ENCODE measurements around the gene METAP1.
A peak's percentile ranks its signal among the peaks of the same experiment; 100 is the strongest.

Gene METAP1

GRCh38 chr4:99029018-99029735, 33.7 kb downstream of the METAP1 start:
- Histone ChIP-seq H3K27me3 (ENCODE audit: control insufficient read depth, insufficient read depth, low read length) (no peaks in the 10 kb centered on the region), H3K4me1 (ENCODE audit: control insufficient read depth, insufficient read depth, low read length) (no peaks in the 10 kb centered on the region), H3K4me3 (ENCODE audit: low read length) (no peak overlapping the region), H3K36me3 (ENCODE audit: insufficient read depth, low read length) (peaks cover 11% of the 10 kb centered on the region), H3K9ac (ENCODE audit: low read depth, low read length) (no peak overlapping the region), H3K9me3 (replicated peaks; ENCODE audit: low read length) (no peaks in the 10 kb centered on the region), H3K4me2 (ENCODE audit: low read length) (no peak overlapping the region)

GRCh38 chr4:99029852-99030251, 34.3 kb downstream of the METAP1 start:
- Histone ChIP-seq H3K9me3 (replicated peaks; ENCODE audit: low read length) (no peaks in the 10 kb centered on the region), H3K27me3 (ENCODE audit: control insufficient read depth, insufficient read depth, low read length) (no peaks in the 10 kb centered on the region), H3K36me3 (ENCODE audit: insufficient read depth, low read length) (peaks cover 11% of the 10 kb centered on the region), H3K9ac (ENCODE audit: low read depth, low read length) (no peak overlapping the region), H3K4me1 (ENCODE audit: control insufficient read depth, insufficient read depth, low read length) (no peaks in the 10 kb centered on the region), H3K4me3 (ENCODE audit: low read length) (no peak overlapping the region), H3K4me2 (ENCODE audit: low read length) (no peak overlapping the region)

GRCh38 chr4:99033956-99034355, 38.4 kb downstream of the METAP1 start:
- Histone ChIP-seq H3K4me1 (ENCODE audit: control insufficient read depth, insufficient read depth, low read length) (no peaks in the 10 kb centered on the region), H3K4me3 (ENCODE audit: low read length) (no peak overlapping the region), H3K9me3 (replicated peaks; ENCODE audit: low read length) (peaks cover 3% of the 10 kb centered on the region), H3K9ac (ENCODE audit: low read depth, low read length) (no peak overlapping the region), H3K4me2 (ENCODE audit: low read length) (no peak overlapping the region), H3K36me3 (ENCODE audit: insufficient read depth, low read length) (peaks cover 15% of the 10 kb centered on the region), H3K27me3 (ENCODE audit: control insufficient read depth, insufficient read depth, low read length) (no peaks in the 10 kb centered on the region)

GRCh38 chr4:99038213-99038612, 42.7 kb downstream of the METAP1 start:
- H3K4me1 ChIP-seq (ENCODE audit: control insufficient read depth, insufficient read depth, low read length): no peaks in the 10 kb centered on the region

GRCh38 chr4:99043346-99043745, 47.8 kb downstream of the METAP1 start:
- no peak overlapping the region for H3K4me2 ChIP-seq (ENCODE audit: low read length)
- H3K4me1 ChIP-seq (ENCODE audit: control insufficient read depth, insufficient read depth, low read length): no peaks in the 10 kb centered on the region
- H3K4me3 ChIP-seq (ENCODE audit: low read length): no peak overlapping the region
- H3K36me3 ChIP-seq (ENCODE audit: insufficient read depth, low read length): peaks cover 15% of the 10 kb centered on the region
- H3K9ac ChIP-seq (ENCODE audit: low read depth, low read length): no peak overlapping the region
- H3K9me3 ChIP-seq (replicated peaks; ENCODE audit: low read length): peaks cover 4% of the 10 kb centered on the region
- no peaks in the 10 kb centered on the region for H3K27me3 ChIP-seq (ENCODE audit: control insufficient read depth, insufficient read depth, low read length)

More at GRCh38 chr4:99038213-99038612, 42.7 kb downstream of the METAP1 start:
- Histone ChIP-seq H3K4me2 (ENCODE audit: low read length) (no peak overlapping the region), H3K4me3 (ENCODE audit: low read length) (no peak overlapping the region), H3K36me3 (ENCODE audit: insufficient read depth, low read length) (peaks cover 4% of the 10 kb centered on the region), H3K27me3 (ENCODE audit: control insufficient read depth, insufficient read depth, low read length) (no peaks in the 10 kb centered on the region), H3K9me3 (replicated peaks; ENCODE audit: low read length) (peaks cover 4% of the 10 kb centered on the region), H3K9ac (ENCODE audit: low read depth, low read length) (no peak overlapping the region)

GRCh38 chr4:99047710-99048109, 52.2 kb downstream of the METAP1 start:
- Histone ChIP-seq H3K9ac (ENCODE audit: low read depth, low read length) (no peak overlapping the region), H3K36me3 (ENCODE audit: insufficient read depth, low read length) (peaks cover 42% of the 10 kb centered on the region), H3K4me2 (ENCODE audit: low read length) (no peak overlapping the region), H3K4me1 (ENCODE audit: control insufficient read depth, insufficient read depth, low read length) (no peaks in the 10 kb centered on the region), H3K9me3 (replicated peaks; ENCODE audit: low read length) (no peaks in the 10 kb centered on the region), H3K4me3 (ENCODE audit: low read length) (no peak overlapping the region), H3K27me3 (ENCODE audit: control insufficient read depth, insufficient read depth, low read length) (no peaks in the 10 kb centered on the region)

- Histone ChIP-seq H3K4me3 (ENCODE audit: low read length) (no peak overlapping the region), H3K4me2 (ENCODE audit: low read length) (no peak overlapping the region), H3K9me3 (replicated peaks; ENCODE audit: low read length) (no peaks in the 10 kb centered on the region), H3K27me3 (ENCODE audit: control insufficient read depth, insufficient read depth, low read length) (no peaks in the 10 kb centered on the region), H3K36me3 (ENCODE audit: insufficient read depth, low read length) (peaks cover 34% of the 10 kb centered on the region), H3K4me1 (ENCODE audit: control insufficient read depth, insufficient read depth, low read length) (peaks cover 6% of the 10 kb centered on the region), H3K9ac (ENCODE audit: low read depth, low read length) (no peak overlapping the region)
Observed at GRCh38 chr4:99052902-99053301, 57.4 kb downstream of the METAP1 start.

- Histone ChIP-seq H3K9ac (ENCODE audit: low read depth, low read length) (no peak overlapping the region), H3K9me3 (replicated peaks; ENCODE audit: low read length) (no peaks in the 10 kb centered on the region), H3K4me1 (ENCODE audit: control insufficient read depth, insufficient read depth, low read length) (peaks cover 13% of the 10 kb centered on the region), H3K36me3 (ENCODE audit: insufficient read depth, low read length) (peaks cover 33% of the 10 kb centered on the region), H3K4me2 (ENCODE audit: low read length) (no peak overlapping the region), H3K27me3 (ENCODE audit: control insufficient read depth, insufficient read depth, low read length) (no peaks in the 10 kb centered on the region), H3K4me3 (ENCODE audit: low read length) (no peak overlapping the region)
Observed at GRCh38 chr4:99054428-99054994, 59.0 kb downstream of the METAP1 start.

GRCh38 chr4:99058228-99058627, 62.7 kb downstream of the METAP1 start:
- Histone ChIP-seq H3K36me3 (ENCODE audit: insufficient read depth, low read length) (peaks cover 24% of the 10 kb centered on the region), H3K9ac (ENCODE audit: low read depth, low read length) (no peak overlapping the region), H3K27me3 (ENCODE audit: control insufficient read depth, insufficient read depth, low read length) (no peaks in the 10 kb centered on the region), H3K4me2 (ENCODE audit: low read length) (no peak overlapping the region), H3K4me1 (ENCODE audit: control insufficient read depth, insufficient read depth, low read length) (peaks cover 29% of the 10 kb centered on the region), H3K4me3 (ENCODE audit: low read length) (no peak overlapping the region), H3K9me3 (replicated peaks; ENCODE audit: low read length) (no peaks in the 10 kb centered on the region)

GRCh38 chr4:99059550-99059949, 64.0 kb downstream of the METAP1 start:
- Histone ChIP-seq H3K9ac (ENCODE audit: low read depth, low read length) (peak overlapping the region; percentile 14), H3K4me1 (ENCODE audit: control insufficient read depth, insufficient read depth, low read length) (peaks cover 29% of the 10 kb centered on the region), H3K27me3 (ENCODE audit: control insufficient read depth, insufficient read depth, low read length) (no peaks in the 10 kb centered on the region), H3K4me2 (ENCODE audit: low read length) (peak overlapping the region; percentile 27), H3K4me3 (ENCODE audit: low read length) (peak overlapping the region; percentile 18), H3K9me3 (replicated peaks; ENCODE audit: low read length) (no peaks in the 10 kb centered on the region), H3K36me3 (ENCODE audit: insufficient read depth, low read length) (peaks cover 24% of the 10 kb centered on the region)

- peaks cover 23% of the 10 kb centered on the region for H3K4me1 ChIP-seq (ENCODE audit: control insufficient read depth, insufficient read depth, low read length)
- no peaks in the 10 kb centered on the region for H3K27me3 ChIP-seq (ENCODE audit: control insufficient read depth, insufficient read depth, low read length)
- no peak overlapping the region for H3K4me2 ChIP-seq (ENCODE audit: low read length)
- peak overlapping the region; percentile 3 for H3K9ac ChIP-seq (ENCODE audit: low read depth, low read length)
- H3K9me3 ChIP-seq (replicated peaks; ENCODE audit: low read length): no peaks in the 10 kb centered on the region
- H3K36me3 ChIP-seq (ENCODE audit: insufficient read depth, low read length): peaks cover 24% of the 10 kb centered on the region
- H3K4me3 ChIP-seq (ENCODE audit: low read length): no peak overlapping the region
Observed at GRCh38 chr4:99061048-99061700, 65.7 kb downstream of the METAP1 start.
